ENCODE results near the gene ARHGEF4.

ARHGEF4 gene

GRCh38 chr2:131093006-131093695, 256.4 kb downstream of the ARHGEF4 start, which contains the start of gene FAM168B:
FAM168B (minus strand) TSS chr2:131093460; CDS start chr2:131082646, 10,814 bp downstream.
- peak; percentile 89 for DNase-seq (ENCODE audit: low spot score)

DNA sequence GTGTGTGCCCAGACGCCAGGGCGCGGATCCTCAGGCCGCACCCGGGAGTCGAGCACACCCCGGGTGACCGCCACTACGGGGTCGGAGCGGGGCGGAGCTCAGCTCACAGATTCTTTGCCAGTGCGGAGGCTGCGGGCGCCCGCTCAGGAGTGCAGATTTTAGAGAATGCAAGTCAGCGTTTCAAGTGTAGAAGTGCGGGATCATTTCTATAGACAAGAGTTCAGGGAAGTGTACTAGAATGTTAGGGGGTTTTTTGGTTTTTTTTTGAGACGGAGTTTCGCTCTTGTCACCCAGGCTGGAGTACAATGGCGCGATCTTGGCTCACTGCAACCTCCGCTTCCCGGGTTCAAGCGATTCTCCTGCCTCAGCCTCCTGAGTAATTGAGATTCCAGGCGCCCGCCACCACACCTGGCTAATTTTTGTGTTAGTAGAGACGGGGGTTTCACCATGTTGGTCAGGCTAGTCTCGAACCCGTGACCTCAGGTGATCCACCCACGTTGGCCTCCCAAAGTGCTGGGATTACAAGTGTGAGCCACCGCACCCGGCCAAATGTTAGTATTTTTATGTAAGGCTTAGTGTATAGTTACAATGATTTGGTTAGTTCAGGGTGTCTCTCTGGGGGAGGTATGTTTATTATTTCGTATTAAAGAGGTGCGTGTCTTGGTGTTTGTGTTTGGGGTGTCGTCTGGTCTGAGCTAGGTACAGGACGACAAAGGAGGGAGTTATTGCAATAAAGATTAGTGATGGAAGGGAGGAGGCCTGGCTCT, 257.2 kb downstream of the ARHGEF4 start:
- DNase-seq (ENCODE audit: low spot score), result no peak

DNA sequence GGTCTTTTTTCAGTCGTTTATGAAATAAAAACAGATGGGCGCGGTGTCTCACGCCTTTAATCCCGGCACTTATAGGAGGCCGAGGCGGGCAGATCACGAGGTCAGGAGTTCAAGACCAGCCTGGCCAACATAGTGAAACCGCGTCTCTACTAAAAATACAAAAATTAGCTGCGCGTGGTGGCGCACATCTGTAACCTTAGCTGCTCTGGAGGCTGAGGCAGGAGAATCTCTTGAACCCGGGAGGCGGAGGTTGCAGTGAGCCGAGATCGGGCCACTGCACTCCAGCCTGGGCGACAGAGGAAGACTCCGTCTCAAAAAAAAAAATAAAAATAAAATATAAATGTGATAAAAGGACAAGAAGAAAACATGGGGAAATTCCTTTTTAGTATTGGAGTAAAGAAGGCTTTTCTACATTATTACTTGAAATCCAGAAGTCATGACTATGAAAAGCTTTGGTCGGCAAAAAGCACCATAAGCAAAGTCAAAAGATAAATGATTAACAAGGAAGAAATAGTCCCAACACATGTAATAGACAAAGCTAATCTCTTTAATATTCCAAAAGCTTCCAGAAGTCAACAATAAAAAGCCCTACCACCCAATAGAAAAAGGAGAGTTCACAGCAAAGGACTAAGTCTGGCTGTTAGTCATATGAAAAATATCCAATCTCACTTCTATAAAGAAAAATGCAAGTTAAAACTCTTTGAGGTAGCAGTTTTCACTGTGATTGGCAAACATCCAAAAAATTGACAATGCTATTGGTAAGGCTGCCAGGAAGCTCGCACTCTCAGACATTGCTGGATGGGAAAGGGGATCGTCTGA, 258.0 kb downstream of the ARHGEF4 start:
- DNase-seq (ENCODE audit: low spot score), result no peak

Measured in LoVo (cell line).